ENCODE data around the gene IGFBP3. TPM values are rescaled to one million over a fixed set of nuclear protein-coding genes. Genes with fewer than 3 reads are reported as not detected.

Gene IGFBP3
- total RNA-seq, 4 donors from 2014 or later: 81.4 to 203 (median 90.2) TPM

DNA sequence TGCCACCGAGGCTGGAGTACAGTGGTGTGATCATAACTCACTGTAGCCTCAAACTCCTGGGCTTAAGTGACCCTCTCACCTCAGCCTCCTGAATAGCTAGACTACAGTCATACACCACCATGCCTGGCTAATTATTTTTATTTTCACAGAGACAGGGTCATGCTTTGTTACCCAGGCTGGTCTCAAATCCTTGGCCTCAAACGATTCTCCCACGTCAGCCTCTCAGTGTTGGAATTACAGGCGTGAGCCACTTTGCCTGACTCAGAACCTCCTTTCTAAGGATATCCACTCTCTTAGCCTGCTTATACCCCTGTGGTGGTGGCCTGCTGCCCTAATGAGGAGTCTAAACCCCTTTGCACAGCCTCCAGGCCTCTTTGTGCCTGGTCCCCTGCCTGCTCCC is 36.9 kb downstream of the IGFBP3 start:
- Histone ChIP-seq H3K36me3 (no peaks in the 10 kb centered on the region), H3K4me1 (no peaks in the 10 kb centered on the region), H3K4me3 (no peak overlapping the region), H3K9me3 (no peaks in the 10 kb centered on the region), H3K27me3 (peaks cover 25 to 30% (median 27%) of the 10 kb centered on the region in 3 donors), H3K27ac (no peak overlapping the region)
- DNase-seq (no peak), ATAC-seq (no peak)
- intact Hi-C loops (cut with DNase I; ENCODE audit: low total_unique reads) (no loop called here), in situ Hi-C loops (cut with MboI; ENCODE audit: low sequenced_read_pairs in 4 of 4) (no loop called here)
- TF ChIP-seq CTCF (IDR thresholded peaks at IDR 0.05 in 4 of 5, conservative IDR thresholded peaks at IDR 0.05 in 1 of 5) (no peak), POLR2A (IDR thresholded peaks at IDR 0.05) (no peak)

- in situ Hi-C loops (cut with MboI; ENCODE audit: low sequenced_read_pairs in 4 of 4): no loop called here
- intact Hi-C loops (cut with DNase I; ENCODE audit: low total_unique reads): no loop called here
- DNase-seq (no peak), ATAC-seq (no peak)
- H3K4me3 ChIP-seq: no peak overlapping the region
- no peak for TF ChIP-seq POLR2A (IDR thresholded peaks at IDR 0.05)
- no peak for TF ChIP-seq CTCF (IDR thresholded peaks at IDR 0.05 in 4 of 5, conservative IDR thresholded peaks at IDR 0.05 in 1 of 5)
- no peaks in the 10 kb centered on the region for H3K4me1 ChIP-seq
- peaks cover 8 to 16% (median 12%) of the 10 kb centered on the region in 3 donors for H3K27me3 ChIP-seq
- no peak overlapping the region for H3K27ac ChIP-seq
- no peaks in the 10 kb centered on the region for H3K36me3 ChIP-seq
- no peaks in the 10 kb centered on the region for H3K9me3 ChIP-seq
These were observed 38.6 kb downstream of the IGFBP3 start for GRCh38 chr7:45882465-45882810.

DNA sequence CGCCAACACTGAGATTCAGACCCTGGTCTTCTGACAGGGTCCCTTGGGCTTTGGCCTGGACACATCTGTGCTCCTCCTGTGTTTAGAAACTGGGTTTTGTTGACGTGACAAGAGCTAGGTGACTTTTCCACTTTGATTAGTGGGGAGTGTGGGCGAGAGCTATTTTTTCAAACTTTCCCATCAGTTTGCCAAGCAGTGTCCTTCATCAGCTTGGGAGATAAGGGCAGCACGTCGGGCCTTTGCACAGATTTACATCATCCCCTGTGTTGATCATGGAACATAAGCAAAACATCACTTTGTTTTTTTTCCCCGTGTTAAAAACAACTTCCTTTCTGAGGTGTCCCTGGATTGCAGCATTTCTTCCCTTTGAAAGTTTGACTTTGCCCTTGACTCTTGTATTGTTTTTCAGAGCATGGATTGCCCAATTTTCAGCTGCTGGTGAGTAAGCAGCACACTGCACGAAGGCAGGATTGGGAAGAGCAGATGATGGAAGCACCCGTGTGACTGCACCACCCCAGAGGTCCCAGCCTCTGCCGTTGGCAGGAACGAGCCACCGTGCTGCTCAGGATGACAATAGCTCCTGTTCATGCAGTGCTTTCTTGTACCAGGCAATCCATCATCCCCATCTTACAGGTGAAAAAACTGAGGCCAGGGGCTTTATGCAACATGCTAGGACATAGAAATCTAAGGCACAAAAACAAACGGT is 39.2 kb downstream of the IGFBP3 start:
- Histone ChIP-seq H3K36me3 (no peaks in the 10 kb centered on the region), H3K4me1 (no peaks in the 10 kb centered on the region)

GRCh38 chr7:45881280-45881758 is 39.8 kb downstream of the IGFBP3 start:
- DNase-seq (no peak), ATAC-seq (no peak)
- no peak overlapping the region for H3K27ac ChIP-seq
- no peaks in the 10 kb centered on the region for H3K4me1 ChIP-seq
- H3K9me3 ChIP-seq: no peaks in the 10 kb centered on the region
- intact Hi-C loops (cut with DNase I; ENCODE audit: low total_unique reads): no loop called here
- TF ChIP-seq CTCF (IDR thresholded peaks at IDR 0.05 in 4 of 5, conservative IDR thresholded peaks at IDR 0.05 in 1 of 5) (no peak), POLR2A (IDR thresholded peaks at IDR 0.05) (no peak)
- H3K36me3 ChIP-seq: no peaks in the 10 kb centered on the region
- in situ Hi-C loops (cut with MboI; ENCODE audit: low sequenced_read_pairs in 4 of 4): no loop called here
- no peak overlapping the region for H3K4me3 ChIP-seq
- peaks cover 5% of the 10 kb centered on the region in 3 donors for H3K27me3 ChIP-seq

More for the DNA sequence above, 39.2 kb downstream of the IGFBP3 start:
- ATAC-seq (no peak), DNase-seq (no peak)
- intact Hi-C loops (cut with DNase I; ENCODE audit: low total_unique reads) (no loop called here), in situ Hi-C loops (cut with MboI; ENCODE audit: low sequenced_read_pairs in 4 of 4) (no loop called here)
- no peaks in the 10 kb centered on the region for H3K9me3 ChIP-seq
- TF ChIP-seq CTCF (IDR thresholded peaks at IDR 0.05 in 4 of 5, conservative IDR thresholded peaks at IDR 0.05 in 1 of 5) (no peak), POLR2A (IDR thresholded peaks at IDR 0.05) (no peak)
- H3K27ac ChIP-seq: no peak overlapping the region
- peaks cover 6 to 10% (median 7%) of the 10 kb centered on the region in 3 donors for H3K27me3 ChIP-seq
- H3K4me3 ChIP-seq: no peak overlapping the region

All from gastrocnemius medialis (tissue), 4 donors.